DOHH2 (cell line): Measurements from ENCODE around the gene MT1H.
"Not testable (repeated sequence)": the region's sequence is repeated elsewhere in the genome, so short reads cannot be mapped to it uniquely, and the experiment has no call there.

ENCODE experiments used
- EZH2phosphoT487 ChIP-seq: fragments of 200-600 bp; sonication (generic); IDR thresholded peaks from 2 replicates; pipeline ENCODE4 v1.6.1; 2017; ENCODE audit warnings: borderline replicate concordance, mild to moderate bottlenecking, antibody characterized with exemption, low read length, moderate library complexity, mixed read lengths
- TF ChIP-seq, protein P1 (sequence below): fragments of 200-600 bp; sonication (generic); IDR thresholded peaks from one replicate; pipeline ENCODE4 v1.5.1; 2014; ENCODE audit warnings: antibody characterized with exemption, mild to moderate bottlenecking, low read depth, low read length; ENCODE audit not compliant: poor library complexity, severe bottlenecking

DNA sequence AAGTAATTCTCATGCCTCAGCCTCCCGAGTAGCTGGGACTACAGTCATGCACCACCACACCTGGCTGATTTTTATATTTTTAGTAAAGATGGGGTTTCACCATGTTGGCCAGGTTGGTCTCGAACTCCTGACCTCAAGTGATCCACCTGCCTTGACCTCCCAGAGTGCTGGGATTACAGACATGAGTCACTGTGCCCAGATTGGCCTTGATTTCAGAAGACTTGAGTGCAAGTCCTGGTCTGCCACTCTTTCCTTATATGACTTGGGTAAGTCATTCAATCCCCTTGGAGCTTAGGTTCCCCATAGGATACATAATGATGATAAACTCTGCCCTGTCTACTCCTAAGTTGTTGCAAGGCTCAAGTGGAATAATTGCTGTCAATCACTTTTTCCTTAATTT, 47.9 kb downstream of the MT1H start:
- TF ChIP-seq, protein P1, sequence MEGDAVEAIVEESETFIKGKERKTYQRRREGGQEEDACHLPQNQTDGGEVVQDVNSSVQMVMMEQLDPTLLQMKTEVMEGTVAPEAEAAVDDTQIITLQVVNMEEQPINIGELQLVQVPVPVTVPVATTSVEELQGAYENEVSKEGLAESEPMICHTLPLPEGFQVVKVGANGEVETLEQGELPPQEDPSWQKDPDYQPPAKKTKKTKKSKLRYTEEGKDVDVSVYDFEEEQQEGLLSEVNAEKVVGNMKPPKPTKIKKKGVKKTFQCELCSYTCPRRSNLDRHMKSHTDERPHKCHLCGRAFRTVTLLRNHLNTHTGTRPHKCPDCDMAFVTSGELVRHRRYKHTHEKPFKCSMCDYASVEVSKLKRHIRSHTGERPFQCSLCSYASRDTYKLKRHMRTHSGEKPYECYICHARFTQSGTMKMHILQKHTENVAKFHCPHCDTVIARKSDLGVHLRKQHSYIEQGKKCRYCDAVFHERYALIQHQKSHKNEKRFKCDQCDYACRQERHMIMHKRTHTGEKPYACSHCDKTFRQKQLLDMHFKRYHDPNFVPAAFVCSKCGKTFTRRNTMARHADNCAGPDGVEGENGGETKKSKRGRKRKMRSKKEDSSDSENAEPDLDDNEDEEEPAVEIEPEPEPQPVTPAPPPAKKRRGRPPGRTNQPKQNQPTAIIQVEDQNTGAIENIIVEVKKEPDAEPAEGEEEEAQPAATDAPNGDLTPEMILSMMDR = not testable (repeated sequence)
- not testable (repeated sequence) for TF ChIP-seq EZH2phosphoT487
